ENCODE data around the gene EPS8. TPM values are rescaled to one million over a fixed set of nuclear protein-coding genes. Genes with fewer than 3 reads are reported as not detected.

Gene EPS8
- total RNA-seq, 1 experiment from 2014 or later: 7.5 TPM

GRCh38 chr12:15769586-15769985 is 19.6 kb downstream of the EPS8 start (continued):
- TF ChIP-seq AFF4 (CRISPR knock-in tag; IDR thresholded peaks at IDR 0.05; ENCODE audit: borderline replicate concordance) (no peak), FOXP1 (CRISPR knock-in tag; IDR thresholded peaks at IDR 0.05; ENCODE audit: borderline replicate concordance) (no peak)

DNA sequence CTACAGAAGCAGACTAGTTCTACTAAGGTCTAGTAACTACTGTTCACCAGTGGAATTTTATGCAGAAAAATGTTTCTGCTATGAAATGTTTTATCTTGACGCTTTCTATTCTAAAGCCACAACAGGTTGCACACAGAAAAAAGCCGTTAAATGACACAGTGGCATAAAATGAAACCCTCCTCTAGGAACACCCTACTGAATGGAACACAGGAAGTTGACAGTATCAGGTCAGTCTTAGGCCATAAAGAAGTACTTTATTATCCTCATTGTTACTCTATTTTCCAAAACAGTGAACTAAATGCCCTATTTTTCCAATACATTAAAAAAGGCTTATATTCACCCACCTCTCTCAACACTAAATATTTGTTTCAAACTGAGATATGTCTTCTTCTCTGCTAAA is 21.9 kb downstream of the EPS8 start:
- TF ChIP-seq ZNF423 (CRISPR knock-in tag; IDR thresholded peaks at IDR 0.05) (no peak), GTF2I (CRISPR knock-in tag; conservative IDR thresholded peaks at IDR 0.05) (no peak), OVOL2 (CRISPR knock-in tag; IDR thresholded peaks at IDR 0.05; ENCODE audit: borderline replicate concordance) (no peak), RORB (CRISPR knock-in tag; IDR thresholded peaks at IDR 0.05) (no peak), SMAD3 (CRISPR knock-in tag; IDR thresholded peaks at IDR 0.05; ENCODE audit: borderline replicate concordance) (no peak), FOXK1 (CRISPR knock-in tag; IDR thresholded peaks at IDR 0.05) (no peak), NR3C1 (CRISPR knock-in tag; conservative IDR thresholded peaks at IDR 0.05; ENCODE audit: low read depth) (no peak), ESRRA (CRISPR knock-in tag; IDR thresholded peaks at IDR 0.05; ENCODE audit: borderline replicate concordance) (no peak), NR1H2 (CRISPR knock-in tag; IDR thresholded peaks at IDR 0.05) (no peak), GRHL2 (CRISPR knock-in tag; IDR thresholded peaks at IDR 0.05; ENCODE audit: insufficient replicate concordance, severe bottlenecking) (no peak), USF2 (CRISPR knock-in tag; IDR thresholded peaks at IDR 0.05) (no peak)
- TF ChIP-seq, protein P1, sequence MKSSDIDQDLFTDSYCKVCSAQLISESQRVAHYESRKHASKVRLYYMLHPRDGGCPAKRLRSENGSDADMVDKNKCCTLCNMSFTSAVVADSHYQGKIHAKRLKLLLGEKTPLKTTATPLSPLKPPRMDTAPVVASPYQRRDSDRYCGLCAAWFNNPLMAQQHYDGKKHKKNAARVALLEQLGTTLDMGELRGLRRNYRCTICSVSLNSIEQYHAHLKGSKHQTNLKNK (CRISPR knock-in tag; IDR thresholded peaks at IDR 0.05): no peak
- TF ChIP-seq, protein P2, sequence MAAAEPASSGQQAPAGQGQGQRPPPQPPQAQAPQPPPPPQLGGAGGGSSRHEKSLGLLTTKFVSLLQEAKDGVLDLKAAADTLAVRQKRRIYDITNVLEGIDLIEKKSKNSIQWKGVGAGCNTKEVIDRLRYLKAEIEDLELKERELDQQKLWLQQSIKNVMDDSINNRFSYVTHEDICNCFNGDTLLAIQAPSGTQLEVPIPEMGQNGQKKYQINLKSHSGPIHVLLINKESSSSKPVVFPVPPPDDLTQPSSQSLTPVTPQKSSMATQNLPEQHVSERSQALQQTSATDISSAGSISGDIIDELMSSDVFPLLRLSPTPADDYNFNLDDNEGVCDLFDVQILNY (CRISPR knock-in tag; IDR thresholded peaks at IDR 0.05): no peak
- TF ChIP-seq, protein P3, sequence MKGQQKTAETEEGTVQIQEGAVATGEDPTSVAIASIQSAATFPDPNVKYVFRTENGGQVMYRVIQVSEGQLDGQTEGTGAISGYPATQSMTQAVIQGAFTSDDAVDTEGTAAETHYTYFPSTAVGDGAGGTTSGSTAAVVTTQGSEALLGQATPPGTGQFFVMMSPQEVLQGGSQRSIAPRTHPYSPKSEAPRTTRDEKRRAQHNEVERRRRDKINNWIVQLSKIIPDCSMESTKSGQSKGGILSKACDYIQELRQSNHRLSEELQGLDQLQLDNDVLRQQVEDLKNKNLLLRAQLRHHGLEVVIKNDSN (CRISPR knock-in tag; IDR thresholded peaks at IDR 0.05): no peak
- TF ChIP-seq, protein P4, sequence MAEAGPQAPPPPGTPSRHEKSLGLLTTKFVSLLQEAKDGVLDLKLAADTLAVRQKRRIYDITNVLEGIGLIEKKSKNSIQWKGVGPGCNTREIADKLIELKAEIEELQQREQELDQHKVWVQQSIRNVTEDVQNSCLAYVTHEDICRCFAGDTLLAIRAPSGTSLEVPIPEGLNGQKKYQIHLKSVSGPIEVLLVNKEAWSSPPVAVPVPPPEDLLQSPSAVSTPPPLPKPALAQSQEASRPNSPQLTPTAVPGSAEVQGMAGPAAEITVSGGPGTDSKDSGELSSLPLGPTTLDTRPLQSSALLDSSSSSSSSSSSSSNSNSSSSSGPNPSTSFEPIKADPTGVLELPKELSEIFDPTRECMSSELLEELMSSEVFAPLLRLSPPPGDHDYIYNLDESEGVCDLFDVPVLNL (CRISPR knock-in tag; IDR thresholded peaks at IDR 0.05; ENCODE audit: borderline replicate concordance, low read depth): no peak
- Mint-ChIP-seq H3K4me1 (peaks cover 25% of the 10 kb centered on the region), H3K27ac (no peak overlapping the region; the same call in 1 of the 2 replicates), H3K36me3 (no peaks in the 10 kb centered on the region), H3K4me3 (no peak overlapping the region), H3K9me3 (no peaks in the 10 kb centered on the region), H3K27me3 (ENCODE audit: low read depth) (no peaks in the 10 kb centered on the region)
- ChIA-PET CTCF (no interaction called here), POLR2A (no interaction called here)
- DNase-seq (ENCODE audit: low spot score) (no peak), ATAC-seq (no peak)
